Middle frontal gyrus (tissue), 1 donor: Measurements from ENCODE around the gene LRP1B.

Experiments used
- DNase-seq: peaks from one replicate; pipeline ENCODE4 v3.0.0-alpha.2; 2015; ENCODE audit warnings: low spot score; ENCODE audit errors: extremely low spot score

Gene LRP1B

GRCh38 chr2:140855471-140855870 lies 1275.3 kb downstream of the LRP1B start:
- DNase-seq, result no peak

- no peak for DNase-seq
Observed at GRCh38 chr2:140851258-140851981, 1279.4 kb downstream of the LRP1B start.

DNA sequence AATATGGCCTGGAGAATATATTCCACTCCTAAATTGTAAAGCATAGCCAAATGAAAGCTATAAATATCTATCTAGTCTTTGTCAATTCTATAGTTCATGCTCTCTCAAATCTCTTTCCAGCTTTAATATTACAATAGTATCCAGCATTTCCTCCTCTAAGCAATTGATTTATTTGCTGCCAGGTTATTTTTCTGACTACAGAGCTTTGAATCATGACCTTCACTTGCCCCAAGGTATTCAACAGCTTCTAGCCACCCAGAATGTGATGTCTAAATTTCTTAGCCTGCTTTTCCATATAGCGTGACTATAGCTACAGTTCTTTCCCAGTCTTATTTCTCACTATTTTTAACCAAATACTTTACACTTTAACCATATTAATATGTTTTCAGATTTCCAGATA lies 1287.6 kb downstream of the LRP1B start:
- DNase-seq, result no peak

GRCh38 chr2:140842110-140842509 lies 1288.7 kb downstream of the LRP1B start:
- no peak for DNase-seq

GRCh38 chr2:140841141-140841540 lies 1289.7 kb downstream of the LRP1B start:
- DNase-seq, result no peak

DNA sequence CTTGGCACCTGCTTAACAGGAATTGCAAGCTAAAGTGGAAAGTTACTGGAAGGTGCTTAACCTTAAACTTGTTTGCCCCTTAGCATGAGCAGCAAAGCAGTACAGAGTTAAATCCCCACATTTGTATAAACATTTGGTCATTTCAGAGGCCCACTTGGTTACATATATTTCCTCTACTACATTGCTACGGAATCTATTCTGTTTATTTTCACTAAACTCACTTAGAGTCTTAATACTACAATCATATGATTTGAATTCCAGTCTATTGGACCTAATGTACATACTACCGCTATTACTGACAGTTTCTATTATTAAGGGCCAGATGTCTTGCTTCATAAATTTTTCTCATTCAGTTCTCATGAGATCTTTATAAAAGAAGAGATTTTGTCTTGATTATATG lies 1294.0 kb downstream of the LRP1B start:
- DNase-seq, result no peak

DNA sequence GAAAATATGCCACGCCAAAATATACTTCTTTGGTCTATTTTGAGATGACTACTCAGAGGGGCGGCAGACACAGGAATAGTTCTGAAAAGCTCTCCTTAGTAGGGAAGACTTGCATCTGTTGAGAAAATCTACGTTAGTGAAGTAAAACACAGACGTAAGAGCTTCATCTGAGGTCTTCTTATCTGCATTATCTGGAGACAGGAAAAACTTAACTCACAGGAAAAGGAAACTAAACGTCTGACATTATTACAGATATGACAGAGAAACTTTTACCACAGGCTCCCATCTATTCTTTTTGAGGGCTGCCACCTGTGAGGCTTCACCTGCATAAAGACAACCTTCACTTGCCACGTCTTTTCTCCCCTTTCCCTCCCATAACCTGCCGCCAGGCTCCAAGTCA lies 1295.7 kb downstream of the LRP1B start:
- no peak for DNase-seq

GRCh38 chr2:140814141-140814540 lies 1316.7 kb downstream of the LRP1B start:
- no peak for DNase-seq

DNA sequence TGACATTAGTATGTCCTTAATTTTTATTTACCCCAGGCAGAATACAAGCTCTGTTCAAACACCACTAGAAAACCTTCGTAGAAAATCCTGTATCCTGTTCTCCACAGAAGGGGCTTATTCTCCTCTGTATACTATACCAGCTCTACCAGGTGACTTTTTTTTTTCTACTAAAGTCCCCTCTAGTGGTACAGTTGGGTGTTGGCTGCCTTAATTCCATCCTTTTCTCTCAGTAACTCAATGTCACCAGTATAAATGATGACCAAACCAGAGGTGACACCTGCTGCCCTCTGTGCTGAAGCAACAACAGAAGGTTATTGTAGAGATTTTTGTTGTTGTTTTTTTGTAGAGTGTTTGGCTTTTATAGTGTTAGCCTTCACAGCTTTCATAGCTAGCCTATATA lies 1322.0 kb downstream of the LRP1B start:
- DNase-seq, result no peak

DNA sequence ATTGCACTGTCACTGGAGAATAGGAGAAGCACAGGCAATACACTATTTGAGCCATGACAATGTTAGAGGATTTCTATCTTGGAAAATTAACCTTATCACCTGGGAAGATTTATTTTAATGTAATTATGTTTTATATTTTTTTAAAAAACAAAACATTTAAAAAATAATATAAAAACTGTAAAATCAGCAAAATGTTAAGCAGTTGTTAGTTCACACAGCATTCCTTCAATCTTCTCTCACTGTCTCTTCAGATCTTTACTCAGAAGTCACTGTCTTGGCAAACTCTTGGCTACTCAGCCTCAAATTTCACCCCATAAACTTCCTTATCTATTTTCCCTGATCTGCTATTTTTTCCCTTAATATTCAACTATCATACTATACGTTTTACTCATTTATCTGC lies 1322.6 kb downstream of the LRP1B start:
- no peak for DNase-seq

- DNase-seq, result no peak
Observed at GRCh38 chr2:140804700-140805260, 1326.0 kb downstream of the LRP1B start.

- DNase-seq, result no peak
Observed at GRCh38 chr2:140801311-140801710, 1329.5 kb downstream of the LRP1B start.

DNA sequence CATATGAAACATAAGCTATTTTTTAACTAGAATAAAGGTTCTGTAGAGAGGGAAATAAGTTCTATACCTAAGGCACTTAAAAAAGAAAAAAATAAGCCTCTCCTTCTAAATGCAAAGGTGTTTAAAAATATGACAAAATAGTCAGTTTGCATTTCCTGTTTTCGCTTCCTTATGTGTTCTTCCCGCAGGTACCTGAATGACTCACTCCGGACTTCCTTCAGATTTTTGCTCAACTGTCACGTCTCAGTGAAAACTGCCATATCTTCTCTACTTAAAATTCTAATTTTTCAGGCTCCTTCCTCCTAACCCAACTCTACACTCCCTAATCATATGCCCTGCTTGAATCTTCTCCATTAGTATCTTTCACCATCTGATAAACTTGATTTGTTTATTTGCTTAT lies 1333.1 kb downstream of the LRP1B start:
- DNase-seq, result no peak

DNA sequence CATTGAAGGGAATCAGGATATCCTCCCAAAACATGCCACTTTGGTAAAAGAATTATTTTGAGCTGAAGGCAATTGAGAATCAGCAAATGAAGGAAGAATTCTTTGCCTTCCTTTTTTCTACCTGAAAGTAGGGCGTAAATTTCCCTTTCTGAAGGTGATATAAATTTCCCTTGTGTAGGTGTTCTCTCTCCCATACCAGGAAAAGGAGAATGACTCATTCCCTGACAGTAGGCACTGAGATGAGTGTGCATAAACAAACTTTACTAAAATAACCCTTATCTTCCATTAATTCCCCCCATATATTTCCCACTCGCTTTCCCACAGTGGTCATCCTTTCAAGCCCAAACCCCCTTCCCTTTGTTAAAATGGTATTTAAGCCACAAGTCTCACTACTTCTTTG lies 1339.0 kb downstream of the LRP1B start:
- no peak for DNase-seq

DNA sequence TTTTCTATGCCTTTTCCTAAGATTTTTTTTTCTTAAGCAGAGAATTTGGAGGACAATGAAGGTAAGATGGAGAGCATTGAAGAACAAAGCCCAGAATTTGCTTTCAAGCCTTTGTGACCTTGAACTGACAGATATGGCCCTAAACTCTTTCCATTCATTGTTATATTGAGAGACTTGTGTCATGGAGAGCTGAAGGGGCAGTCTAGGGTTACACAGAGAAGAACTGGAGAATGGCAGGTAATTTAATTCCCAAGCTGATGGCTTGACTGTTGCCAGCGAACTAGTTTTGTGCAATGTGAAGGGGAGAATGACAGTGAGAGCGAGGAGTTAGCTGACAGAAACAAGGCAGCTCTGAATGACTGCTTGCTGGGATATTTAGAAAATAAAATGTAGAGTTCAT lies 1344.2 kb downstream of the LRP1B start:
- no peak for DNase-seq

- no peak for DNase-seq
Observed at GRCh38 chr2:140775411-140775810, 1355.4 kb downstream of the LRP1B start.

DNA sequence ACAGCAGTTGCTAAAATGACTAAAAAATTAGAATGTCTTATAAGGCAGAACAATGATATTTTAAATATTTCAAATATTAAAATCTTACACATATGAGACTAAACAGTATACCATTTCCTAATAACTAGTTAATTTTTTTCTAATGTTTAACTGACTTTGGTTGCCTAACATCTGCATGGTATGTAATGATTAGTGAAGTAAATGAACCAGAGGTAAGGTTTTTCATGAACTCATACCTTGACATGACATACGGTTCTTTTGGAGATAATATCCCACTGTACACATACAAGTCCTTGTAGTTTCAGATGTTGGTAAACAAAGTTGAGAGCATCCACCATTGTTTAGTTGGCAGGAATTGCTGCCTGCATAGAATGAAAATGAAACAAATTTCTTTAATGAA lies 1360.2 kb downstream of the LRP1B start:
- no peak for DNase-seq

GRCh38 chr2:140761807-140762206 lies 1369.0 kb downstream of the LRP1B start:
- DNase-seq, result no peak

DNA sequence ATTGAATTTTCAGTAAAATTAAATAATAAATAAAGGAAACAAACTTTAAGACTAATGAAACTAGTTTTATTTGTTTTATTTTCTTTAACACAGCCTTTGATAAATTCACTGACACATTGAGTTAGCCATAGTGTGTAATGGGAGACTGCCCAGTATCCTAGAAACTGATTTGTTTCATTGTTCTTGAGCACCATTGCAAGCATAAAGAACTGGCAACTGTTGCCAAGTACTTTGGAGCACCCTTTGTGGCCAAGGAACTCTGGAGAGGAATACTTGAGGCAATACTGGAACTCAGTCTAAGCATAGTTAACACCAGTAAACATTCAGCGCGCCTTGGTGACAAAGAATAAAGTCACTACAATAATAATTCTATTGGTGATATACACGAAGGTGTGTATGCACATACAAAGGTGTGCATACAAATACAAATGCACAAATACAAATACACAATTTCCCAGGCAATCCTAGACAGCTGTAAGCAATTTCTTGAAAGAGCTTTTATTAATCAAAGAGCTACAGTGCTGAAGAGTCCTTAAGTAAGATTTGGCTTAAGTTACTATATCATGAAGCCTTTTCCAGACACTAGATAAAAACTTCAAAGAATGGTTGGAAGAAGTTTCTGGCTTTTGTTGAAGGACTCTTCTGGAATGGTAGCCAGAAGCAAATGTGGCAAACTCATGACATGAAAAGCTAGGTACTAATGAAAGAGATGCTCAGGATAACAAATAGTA lies 1371.2 kb downstream of the LRP1B start:
- DNase-seq, result no peak

GRCh38 chr2:140747665-140748064 lies 1383.2 kb downstream of the LRP1B start:
- DNase-seq, result no peak

- DNase-seq, result no peak
Observed at GRCh38 chr2:140747090-140747489, 1383.7 kb downstream of the LRP1B start.

- no peak for DNase-seq
Observed at GRCh38 chr2:140744379-140744778, 1386.4 kb downstream of the LRP1B start.

- DNase-seq, result no peak
Observed at GRCh38 chr2:140737006-140737405, 1393.8 kb downstream of the LRP1B start.
